HepG2 (cell line): ENCODE results near the gene WDR54. TPM values are rescaled to one million over a fixed set of nuclear protein-coding genes. Genes with fewer than 3 reads are reported as not detected.
A peak's percentile ranks its signal among the peaks of the same experiment; 100 is the strongest.

Source experiments
- AGO2 ChIP-seq: fragments of 200-400 bp; formaldehyde crosslinking; optimal IDR thresholded peaks from 2 replicates; pipeline ENCODE3; 2017; ENCODE audit warnings: mild to moderate bottlenecking, low read depth, low read length, moderate library complexity
- BORCS8-MEF2B ChIP-seq: sonication (generic); formaldehyde crosslinking; IDR thresholded peaks from 2 replicates; pipeline ENCODE4 v1.8.0; 2022; ENCODE audit warnings: mild to moderate bottlenecking, missing genetic modification reagents
- CSRNP1 ChIP-seq: sonication (generic); formaldehyde crosslinking; IDR thresholded peaks from 2 replicates; pipeline ENCODE4 v1.8.1; 2023; ENCODE audit warnings: mild to moderate bottlenecking, missing genetic modification reagents
- E2F2 ChIP-seq: sonication (generic); formaldehyde crosslinking; IDR thresholded peaks from 2 replicates; pipeline ENCODE4 v1.4.0; 2020; ENCODE audit warnings: missing genetic modification reagents, borderline replicate concordance
- ELF1 ChIP-seq: sonication (generic); formaldehyde crosslinking; IDR thresholded peaks from 2 replicates; pipeline ENCODE4 v1.4.0; 2020; ENCODE audit warnings: missing genetic modification reagents
- ERF ChIP-seq: IDR thresholded peaks from 2 replicates; pipeline ENCODE4 v1.6.1; 2018; ENCODE audit warnings: missing biosample characterization, missing genetic modification reagents
- FOXO4 ChIP-seq: sonication (generic); formaldehyde crosslinking; conservative IDR thresholded peaks from 2 replicates; pipeline ENCODE4 v1.8.1; 2023; ENCODE audit warnings: missing genetic modification reagents
- JARID2 ChIP-seq: sonication (generic); formaldehyde crosslinking; IDR thresholded peaks from 2 replicates; pipeline ENCODE4 v1.8.1; 2023; ENCODE audit warnings: missing genetic modification reagents, inconsistent platforms; ENCODE audit not compliant: insufficient replicate concordance
- KDM1A ChIP-seq: IDR thresholded peaks from 2 replicates; pipeline ENCODE4 v1.6.1; 2016; ENCODE audit warnings: missing compliant biosample characterization
- KMT2B ChIP-seq: IDR thresholded peaks from 2 replicates; pipeline ENCODE4 v1.6.1; 2016; ENCODE audit warnings: missing genetic modification reagents, missing compliant biosample characterization
- MTF1 ChIP-seq: sonication (generic); formaldehyde crosslinking; IDR thresholded peaks from 2 replicates; pipeline ENCODE4 v1.5.0; 2020; ENCODE audit warnings: missing genetic modification reagents
- MYPOP ChIP-seq: sonication (generic); formaldehyde crosslinking; IDR thresholded peaks from 2 replicates; pipeline ENCODE4 v1.8.1; 2023; ENCODE audit warnings: mild to moderate bottlenecking, moderate library complexity, missing genetic modification reagents
- POLR2A ChIP-seq, 2 experiments: IDR thresholded peaks; 2 replicates each; pipeline ENCODE4 v1.6.1; 2011; ENCODE audit warnings: low read depth in 2 of 2, low read length in 2 of 2, mild to moderate bottlenecking in 1 of 2, moderate library complexity in 1 of 2; ENCODE audit not compliant: insufficient read depth in 1 of 2
- RBM22 ChIP-seq: fragments of 200-400 bp; formaldehyde crosslinking; optimal IDR thresholded peaks from 2 replicates; pipeline ENCODE3; 2017; ENCODE audit warnings: mild to moderate bottlenecking, low read length, moderate library complexity
- RELA ChIP-seq: sonication (generic); formaldehyde crosslinking; IDR thresholded peaks from 2 replicates; pipeline ENCODE4 v1.4.0; 2020; ENCODE audit warnings: missing genetic modification reagents
- SATB2 ChIP-seq: sonication (generic); formaldehyde crosslinking; IDR thresholded peaks from 2 replicates; pipeline ENCODE4 v1.5.0; 2020; ENCODE audit warnings: missing genetic modification reagents
- ZNF138 ChIP-seq: sonication (generic); formaldehyde crosslinking; IDR thresholded peaks from 2 replicates; pipeline ENCODE4 v1.5.0; 2020; ENCODE audit warnings: mild to moderate bottlenecking, low read depth, missing genetic modification reagents
- ZNF276 ChIP-seq: sonication (generic); formaldehyde crosslinking; IDR thresholded peaks from 2 replicates; pipeline ENCODE4 v1.4.0; 2020; ENCODE audit warnings: mild to moderate bottlenecking, low read depth, missing genetic modification reagents
- ZNF720 ChIP-seq: sonication (generic); formaldehyde crosslinking; IDR thresholded peaks from 2 replicates; pipeline ENCODE4 v1.4.0; 2020; ENCODE audit warnings: missing genetic modification reagents
- ZNF883 ChIP-seq: sonication (generic); formaldehyde crosslinking; IDR thresholded peaks from 2 replicates; pipeline ENCODE4 v1.5.1; 2020; ENCODE audit warnings: mild to moderate bottlenecking, missing genetic modification reagents; ENCODE audit errors: not compliant biosample characterization
- ZNF891 ChIP-seq: sonication (generic); formaldehyde crosslinking; IDR thresholded peaks from 2 replicates; pipeline ENCODE4 v1.5.0; 2020; ENCODE audit warnings: mild to moderate bottlenecking, missing genetic modification reagents
- ZXDC ChIP-seq: sonication (generic); formaldehyde crosslinking; IDR thresholded peaks from 2 replicates; pipeline ENCODE4 v1.5.0; 2020; ENCODE audit warnings: mild to moderate bottlenecking, missing genetic modification reagents
- polyA plus RNA-seq, 8 experiments: library from polyadenylated mRNA; depleted of rRNA in 3 of 8; stranded (reverse) in 7 of 8; unstranded in 1 of 8; fragments of >200 nt; fragmentation: Illumina TruSeq in 4 of 8; extraction: Trizol in 4 of 8; gene quantifications; 2 replicates each; pipeline versions ENCODE4 v1.2.1 to v1.2.3, GENCODE V29; 2011 to 2016; ENCODE audit warnings: low read depth in 4 of 8, missing spikeins in 1 of 8, mixed read lengths in 1 of 8; ENCODE audit not compliant: insufficient read depth in 1 of 8
- total RNA-seq, 5 experiments: library from RNA; depleted of rRNA; stranded (reverse); fragments of >200 nt; fragmentation: Illumina TruSeq; extraction: Trizol; gene quantifications; 2 replicates each; pipeline ENCODE4 v1.2.3, GENCODE V29; 2016; ENCODE audit warnings: low read depth in 1 of 5

The WDR54 gene
- total and polyA plus RNA-seq, 2 of the 13 experiments (the other 11 are each of a cell fraction or from before 2014, with no cell fraction given): 2.0 to 17.3 TPM

- no peak for TF ChIP-seq KMT2B
- no peak for TF ChIP-seq ELF1
- TF ChIP-seq ERF (CRISPR knock-in tag): no peak
- no peak for TF ChIP-seq RELA (CRISPR knock-in tag)
- peak in 1 of 2 experiments; percentile 42; a peak in 2 of 4 replicates for TF ChIP-seq POLR2A (IDR thresholded peaks at IDR 0.05; ENCODE audit: insufficient read depth in 1 of 2, low read depth in 2 of 2, low read length in 2 of 2)
- TF ChIP-seq SATB2: no peak
- no peak for TF ChIP-seq ZNF276 (CRISPR knock-in tag)
- TF ChIP-seq KDM1A: no peak
- 0 out of 2 replicates have a peak, but pooled peaks have one; percentile 41 for TF ChIP-seq CSRNP1 (CRISPR knock-in tag)
- 0 out of 2 replicates have a peak, but pooled peaks have one; percentile 57 for TF ChIP-seq BORCS8-MEF2B (CRISPR knock-in tag)
- no peak for TF ChIP-seq E2F2 (CRISPR knock-in tag)
- no peak for TF ChIP-seq ZXDC (CRISPR knock-in tag)
- peak; percentile 15 for TF ChIP-seq RBM22
- peak; percentile 36 for TF ChIP-seq AGO2
- no peak for TF ChIP-seq JARID2 (CRISPR knock-in tag)
- TF ChIP-seq FOXO4: no peak
- TF ChIP-seq MYPOP (CRISPR knock-in tag): no peak
- TF ChIP-seq ZNF138 (CRISPR knock-in tag): no peak
- no peak for TF ChIP-seq MTF1
- no peak for TF ChIP-seq ZNF891
- TF ChIP-seq ZNF883: no peak
- no peak for TF ChIP-seq ZNF720 (CRISPR knock-in tag)
Measured at GRCh38 chr2:74428675-74429074, 7.1 kb downstream of the WDR54 start (continued).
